HUES6 (cell line): ENCODE measurements around the gene PXT1.
"Not testable (repeated sequence)": the region's sequence is repeated elsewhere in the genome, so short reads cannot be mapped to it uniquely, and the experiment has no call there.

Experiments used
- H3K27ac ChIP-seq: 2 replicates; pipeline ENCODE4 v1.7.0; 2013; ENCODE audit warnings: low read depth, mild to moderate bottlenecking, low read length, inconsistent platforms
- H3K27me3 ChIP-seq: 2 replicates; pipeline ENCODE4 v1.6.1; 2013; ENCODE audit warnings: low read length; ENCODE audit not compliant: control insufficient read depth, insufficient read depth
- H3K36me3 ChIP-seq: 2 replicates; pipeline ENCODE4 v1.6.1; 2013; ENCODE audit warnings: low read length; ENCODE audit not compliant: control insufficient read depth, insufficient read depth
- H3K4me1 ChIP-seq: 2 replicates; pipeline ENCODE4 v1.6.1; 2013; ENCODE audit warnings: low read length; ENCODE audit not compliant: control insufficient read depth, insufficient read depth
- H3K4me3 ChIP-seq: 2 replicates; pipeline ENCODE4 v1.5.1; 2013; ENCODE audit warnings: low read depth, low read length
- H3K9ac ChIP-seq: one replicate; pipeline ENCODE4 v1.6.1; 2013; ENCODE audit warnings: mild to moderate bottlenecking, low read length
- H3K9me3 ChIP-seq: 2 replicates; pipeline ENCODE4 v1.6.1; 2013; ENCODE audit warnings: low read depth, low read length; ENCODE audit not compliant: control insufficient read depth, insufficient read depth

The PXT1 gene

DNA sequence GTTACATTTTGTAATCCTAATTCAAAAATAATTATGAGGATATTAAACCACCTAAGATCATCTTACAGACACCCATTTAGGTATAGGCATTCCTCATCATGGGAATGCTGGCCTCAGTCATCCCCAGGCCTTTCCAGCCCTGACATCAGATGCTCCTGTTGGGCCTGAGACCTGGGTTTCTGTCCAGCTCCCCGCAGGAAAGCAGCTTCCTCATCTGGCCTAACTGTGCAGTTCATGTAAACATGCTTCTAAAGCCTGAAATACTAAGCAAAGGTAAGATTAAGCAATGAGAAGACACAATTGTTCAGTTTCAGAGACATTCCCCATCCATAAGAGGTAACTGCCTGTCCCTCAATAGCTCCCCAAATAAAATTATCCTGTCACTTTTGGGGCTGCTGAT, 74.2 kb downstream of the PXT1 start:
- no peaks in the 10 kb centered on the region for H3K27me3 ChIP-seq

GRCh38 chr6:36367743-36368142, 74.9 kb downstream of the PXT1 start:
- H3K9me3 ChIP-seq: no peaks in the 10 kb centered on the region
- no peak overlapping the region for H3K4me3 ChIP-seq
- H3K27ac ChIP-seq: no peak overlapping the region
- H3K4me1 ChIP-seq: no peaks in the 10 kb centered on the region
- no peak overlapping the region for H3K9ac ChIP-seq
- H3K36me3 ChIP-seq: no peaks in the 10 kb centered on the region
- H3K27me3 ChIP-seq: no peaks in the 10 kb centered on the region

More for the DNA sequence above, 74.2 kb downstream of the PXT1 start:
- Histone ChIP-seq H3K36me3 (no peaks in the 10 kb centered on the region), H3K4me1 (no peaks in the 10 kb centered on the region), H3K27ac (no peak overlapping the region), H3K9ac (no peak overlapping the region), H3K4me3 (no peak overlapping the region), H3K9me3 (no peaks in the 10 kb centered on the region)

- Histone ChIP-seq H3K9me3 (no peaks in the 10 kb centered on the region), H3K27ac (no peak overlapping the region), H3K9ac (no peak overlapping the region), H3K36me3 (no peaks in the 10 kb centered on the region), H3K4me3 (no peak overlapping the region), H3K27me3 (no peaks in the 10 kb centered on the region), H3K4me1 (no peaks in the 10 kb centered on the region)
These were observed 77.8 kb downstream of the PXT1 start for GRCh38 chr6:36364669-36365479.

- not testable (repeated sequence) for H3K9me3 ChIP-seq, H3K4me1 ChIP-seq, H3K36me3 ChIP-seq, H3K27me3 ChIP-seq, H3K4me3 ChIP-seq, H3K27ac ChIP-seq, H3K9ac ChIP-seq
These were observed 78.5 kb downstream of the PXT1 start for GRCh38 chr6:36364061-36364635.

GRCh38 chr6:36363371-36363752, 79.3 kb downstream of the PXT1 start:
- H3K4me1 ChIP-seq, H3K27me3 ChIP-seq, H3K4me3 ChIP-seq, H3K36me3 ChIP-seq, H3K27ac ChIP-seq, H3K9ac ChIP-seq, H3K9me3 ChIP-seq: not testable (repeated sequence)

DNA sequence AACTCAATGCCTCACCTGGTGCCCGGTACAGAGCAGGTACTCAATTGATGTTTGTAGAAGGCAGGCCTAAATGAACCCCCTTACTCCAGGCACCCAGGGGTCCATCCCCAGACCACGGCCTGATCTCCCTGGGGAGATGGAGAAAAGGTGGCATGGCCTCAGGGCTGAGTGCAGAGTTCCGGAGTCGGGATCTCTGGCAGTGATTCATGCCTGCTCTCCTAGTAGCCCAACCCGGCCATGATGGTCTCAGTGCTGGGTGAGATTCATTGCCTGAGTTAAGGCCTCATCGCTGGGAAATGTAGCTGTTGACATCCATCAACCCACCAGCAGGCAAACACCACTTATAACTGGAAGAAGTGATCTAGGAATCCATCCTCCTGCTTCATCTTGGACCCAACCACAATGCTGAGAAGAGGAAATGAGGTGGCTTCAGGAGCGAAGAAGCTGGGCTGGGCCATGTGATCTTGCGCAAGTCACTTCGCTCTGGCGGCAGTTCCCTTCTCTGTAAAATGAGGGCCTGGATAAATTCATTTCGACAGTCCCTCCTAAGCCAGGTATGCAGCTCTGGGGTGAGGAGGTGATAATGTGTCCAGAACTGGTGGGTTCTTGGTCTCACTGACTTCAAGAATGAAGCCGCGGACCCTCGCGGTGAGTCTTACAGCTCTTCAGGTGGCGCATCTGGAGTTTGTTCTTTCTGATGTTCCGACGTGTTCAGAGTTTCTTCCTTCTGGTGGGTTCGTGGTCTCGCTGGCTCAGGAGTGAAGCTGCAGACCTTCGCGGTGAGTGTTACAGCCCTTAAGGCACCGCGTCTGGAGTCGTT, 79.9 kb downstream of the PXT1 start:
- Histone ChIP-seq H3K9ac (no peak overlapping the region), H3K27me3 (no peaks in the 10 kb centered on the region), H3K9me3 (no peaks in the 10 kb centered on the region), H3K27ac (no peak overlapping the region), H3K4me1 (no peaks in the 10 kb centered on the region), H3K36me3 (no peaks in the 10 kb centered on the region), H3K4me3 (no peak overlapping the region)

DNA sequence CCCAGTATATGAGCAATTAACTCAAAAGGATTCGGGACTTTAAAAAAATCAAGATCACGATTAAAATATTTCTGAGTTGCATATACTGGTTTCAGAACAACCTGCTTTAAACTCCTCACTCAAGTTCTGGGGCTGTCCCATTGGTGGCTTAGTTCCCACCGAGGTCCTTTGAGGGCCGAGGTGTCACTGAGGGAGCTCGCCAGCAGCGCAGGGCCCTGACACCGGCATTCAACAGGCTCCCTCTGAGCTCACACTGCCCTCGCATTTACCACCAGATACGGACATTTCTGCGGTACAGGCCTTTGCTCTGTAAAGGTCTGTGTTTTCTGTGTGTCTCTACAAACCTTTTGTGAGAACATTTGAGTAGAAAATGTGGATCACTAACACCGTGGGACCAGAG, 81.6 kb downstream of the PXT1 start:
- H3K36me3 ChIP-seq: no peaks in the 10 kb centered on the region
- H3K4me1 ChIP-seq: no peaks in the 10 kb centered on the region
- H3K27ac ChIP-seq: no peak overlapping the region
- no peak overlapping the region for H3K4me3 ChIP-seq
- no peaks in the 10 kb centered on the region for H3K9me3 ChIP-seq
- H3K27me3 ChIP-seq: no peaks in the 10 kb centered on the region
- H3K9ac ChIP-seq: no peak overlapping the region

DNA sequence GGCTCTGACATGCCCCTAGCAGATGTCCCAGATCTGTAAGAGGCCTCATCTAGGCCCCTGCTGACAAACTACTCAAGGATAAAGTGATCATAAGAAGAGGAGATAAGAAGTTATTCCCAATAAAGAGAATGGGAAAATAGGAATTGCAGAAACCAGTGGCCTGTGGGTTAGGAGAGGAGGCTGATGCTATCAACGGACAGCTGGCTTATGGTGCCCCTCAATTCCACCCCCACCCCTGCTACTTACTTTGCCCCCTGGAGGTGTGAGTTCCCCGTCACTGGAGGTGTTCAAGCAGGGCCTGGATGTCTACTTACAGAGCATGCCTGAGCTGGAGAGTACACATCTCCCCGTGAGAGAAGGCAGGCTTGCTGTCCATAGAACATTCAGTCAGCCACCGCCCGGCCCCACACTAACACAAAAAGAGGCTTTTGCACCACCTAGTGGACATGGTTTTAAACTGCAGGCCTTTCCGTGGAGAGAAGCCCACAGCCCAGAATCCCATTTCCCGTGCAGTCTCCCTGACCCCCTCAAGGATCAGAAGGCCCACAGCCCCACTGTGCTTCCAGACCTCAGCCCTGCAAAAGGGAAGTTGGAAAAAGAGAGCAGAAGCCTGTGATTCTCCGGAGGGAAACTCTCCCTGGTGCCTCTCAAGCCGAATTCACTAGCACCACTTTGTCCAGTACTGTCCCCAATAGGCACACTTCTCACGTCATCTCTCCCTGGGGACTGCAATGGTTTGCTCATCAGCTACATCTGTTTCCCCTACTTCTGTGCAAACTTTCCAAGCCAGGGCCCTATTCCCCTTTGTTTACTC, 82.2 kb downstream of the PXT1 start:
- Histone ChIP-seq H3K4me1 (no peaks in the 10 kb centered on the region), H3K27me3 (no peaks in the 10 kb centered on the region), H3K9ac (no peak overlapping the region), H3K27ac (no peak overlapping the region), H3K4me3 (no peak overlapping the region), H3K36me3 (no peaks in the 10 kb centered on the region), H3K9me3 (no peaks in the 10 kb centered on the region)

DNA sequence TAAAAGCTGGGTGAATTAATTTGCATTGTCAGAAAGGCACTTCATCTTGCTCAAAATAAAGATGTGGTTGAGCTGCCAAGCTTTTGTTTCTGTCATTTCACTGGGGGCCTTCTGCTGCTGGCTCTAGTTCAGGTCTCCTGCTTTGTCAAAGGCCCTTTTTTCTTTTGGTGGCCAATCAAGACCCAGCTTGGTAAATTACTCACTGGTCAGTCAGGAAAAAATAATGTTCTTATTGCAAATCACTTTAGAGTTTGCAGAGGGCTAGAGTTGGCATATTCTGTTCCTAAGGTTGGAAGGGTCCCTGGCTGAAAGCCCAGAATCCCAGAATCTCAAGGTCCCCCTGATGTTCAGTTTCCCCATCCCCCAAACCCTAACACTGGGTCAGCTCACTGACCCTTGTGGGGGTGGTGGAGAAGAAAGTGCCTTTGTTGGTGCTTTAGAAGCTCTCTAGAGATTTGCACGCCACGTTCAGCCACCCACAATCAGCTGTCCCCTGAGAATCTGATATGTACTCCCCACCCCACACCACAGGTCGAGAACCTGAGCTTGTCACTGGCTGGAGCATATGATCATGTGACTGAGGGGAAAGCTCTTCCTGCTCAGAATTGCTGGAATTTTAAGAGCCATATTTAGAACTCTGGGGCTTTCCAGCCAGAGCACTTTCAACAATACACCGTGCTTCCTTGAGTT, 84.3 kb downstream of the PXT1 start:
- H3K9ac ChIP-seq: no peak overlapping the region
- no peak overlapping the region for H3K27ac ChIP-seq
- H3K4me1 ChIP-seq: no peaks in the 10 kb centered on the region
- no peaks in the 10 kb centered on the region for H3K27me3 ChIP-seq
- no peaks in the 10 kb centered on the region for H3K9me3 ChIP-seq
- no peak overlapping the region for H3K4me3 ChIP-seq
- no peaks in the 10 kb centered on the region for H3K36me3 ChIP-seq

DNA sequence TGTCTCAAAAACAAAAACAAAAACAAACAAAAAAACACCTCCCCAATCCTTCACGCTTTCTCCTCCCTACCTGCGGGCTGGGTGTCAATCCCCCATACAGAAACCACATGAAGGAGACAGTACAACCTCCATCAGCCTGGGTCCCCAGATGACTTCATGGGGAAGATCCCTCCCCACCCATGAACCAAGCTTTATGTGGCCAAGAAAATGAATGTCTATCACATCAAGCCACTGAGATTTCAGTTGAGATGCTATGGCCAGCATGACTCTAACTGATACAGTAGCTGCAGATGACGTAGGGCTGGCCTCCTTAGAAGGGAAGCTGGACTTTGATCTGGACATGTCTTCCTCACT, 84.8 kb downstream of the PXT1 start:
- H3K27me3 ChIP-seq: no peaks in the 10 kb centered on the region
- H3K9ac ChIP-seq: no peak overlapping the region
- H3K4me1 ChIP-seq: no peaks in the 10 kb centered on the region
- no peak overlapping the region for H3K27ac ChIP-seq
- H3K36me3 ChIP-seq: no peaks in the 10 kb centered on the region
- peaks cover 2% of the 10 kb centered on the region; the same call in 1 of the 2 replicates for H3K9me3 ChIP-seq
- no peak overlapping the region for H3K4me3 ChIP-seq
